GM19372 (cell line): Measurements from ENCODE around the gene CABYR.

ENCODE experiments used
- ATAC-seq: cut with Tn5 transposase; IDR thresholded peaks from one replicate; pipeline ENCODE4 v1.9.1; 2021; ENCODE audit warnings: mild to moderate bottlenecking, low read depth, moderate library complexity; ENCODE audit not compliant: unreplicated experiment

CABYR gene, protein sequence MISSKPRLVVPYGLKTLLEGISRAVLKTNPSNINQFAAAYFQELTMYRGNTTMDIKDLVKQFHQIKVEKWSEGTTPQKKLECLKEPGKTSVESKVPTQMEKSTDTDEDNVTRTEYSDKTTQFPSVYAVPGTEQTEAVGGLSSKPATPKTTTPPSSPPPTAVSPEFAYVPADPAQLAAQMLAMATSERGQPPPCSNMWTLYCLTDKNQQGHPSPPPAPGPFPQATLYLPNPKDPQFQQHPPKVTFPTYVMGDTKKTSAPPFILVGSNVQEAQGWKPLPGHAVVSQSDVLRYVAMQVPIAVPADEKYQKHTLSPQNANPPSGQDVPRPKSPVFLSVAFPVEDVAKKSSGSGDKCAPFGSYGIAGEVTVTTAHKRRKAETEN

DNA sequence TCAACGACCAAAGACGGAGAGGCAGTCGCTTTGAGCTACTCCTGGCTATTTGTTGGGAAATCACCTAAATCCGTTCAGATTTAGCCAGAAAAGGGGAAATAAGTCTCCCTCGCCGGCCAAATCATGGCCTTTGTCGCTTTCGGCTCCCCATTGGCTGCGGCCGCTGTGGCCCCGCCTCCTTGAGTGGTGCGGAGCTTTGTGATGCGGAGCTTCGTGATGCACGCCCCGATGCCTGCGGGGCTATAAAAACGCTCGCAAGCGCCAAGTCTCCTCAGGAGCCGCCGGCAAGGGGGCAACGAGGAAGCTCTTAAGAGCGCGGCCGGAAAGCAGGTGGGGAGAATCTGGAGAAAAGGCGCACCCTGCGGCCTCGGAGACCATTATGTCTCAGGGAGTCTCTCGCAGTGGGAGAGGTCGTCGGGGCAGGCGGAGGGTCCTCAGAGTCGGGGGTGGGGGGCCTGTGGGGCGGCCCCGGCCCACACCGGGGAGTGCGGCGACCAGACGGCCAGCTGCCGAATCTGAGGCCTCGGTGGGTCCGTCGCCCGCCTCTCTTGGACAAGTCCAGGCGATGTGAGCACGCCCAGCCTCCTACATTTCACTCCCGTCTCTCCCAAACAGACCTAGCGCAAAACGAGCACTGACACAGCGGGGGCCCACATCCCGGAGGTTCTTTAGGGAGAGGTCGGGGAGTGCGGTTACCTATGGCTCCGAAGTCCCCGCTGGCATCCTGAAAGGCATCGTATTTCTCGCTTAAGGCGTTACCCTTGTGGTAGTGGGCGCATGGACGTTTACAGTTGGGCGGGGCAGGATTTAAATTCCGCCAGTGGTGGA, at the start of gene CABYR:
CABYR (plus strand) TSS at position 274 of the 828 bp plus-strand sequence. CDS start 4,053 bp downstream, outside the sequence.
- ATAC-seq = peak; percentile 93

DNA sequence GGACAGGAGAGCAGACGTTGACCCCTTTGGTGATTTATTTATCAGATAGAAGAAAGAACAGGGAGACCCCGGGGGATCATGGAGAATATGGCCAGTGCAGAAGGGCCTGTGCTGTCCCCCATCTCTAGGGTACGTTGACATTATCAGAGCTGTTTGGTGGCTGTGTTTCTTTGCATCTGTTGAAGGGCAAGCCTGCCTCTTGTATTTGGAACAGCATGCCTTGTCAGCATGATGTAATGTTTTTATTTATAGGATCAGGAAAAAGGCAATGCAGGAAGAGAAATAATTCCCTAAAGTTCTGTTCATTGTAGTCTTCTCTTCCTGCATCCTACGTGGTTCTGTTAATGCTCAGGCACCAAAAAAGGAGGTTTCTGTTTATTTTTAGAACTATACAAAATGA, 49.8 kb upstream of the CABYR start:
- no peak for ATAC-seq

DNA sequence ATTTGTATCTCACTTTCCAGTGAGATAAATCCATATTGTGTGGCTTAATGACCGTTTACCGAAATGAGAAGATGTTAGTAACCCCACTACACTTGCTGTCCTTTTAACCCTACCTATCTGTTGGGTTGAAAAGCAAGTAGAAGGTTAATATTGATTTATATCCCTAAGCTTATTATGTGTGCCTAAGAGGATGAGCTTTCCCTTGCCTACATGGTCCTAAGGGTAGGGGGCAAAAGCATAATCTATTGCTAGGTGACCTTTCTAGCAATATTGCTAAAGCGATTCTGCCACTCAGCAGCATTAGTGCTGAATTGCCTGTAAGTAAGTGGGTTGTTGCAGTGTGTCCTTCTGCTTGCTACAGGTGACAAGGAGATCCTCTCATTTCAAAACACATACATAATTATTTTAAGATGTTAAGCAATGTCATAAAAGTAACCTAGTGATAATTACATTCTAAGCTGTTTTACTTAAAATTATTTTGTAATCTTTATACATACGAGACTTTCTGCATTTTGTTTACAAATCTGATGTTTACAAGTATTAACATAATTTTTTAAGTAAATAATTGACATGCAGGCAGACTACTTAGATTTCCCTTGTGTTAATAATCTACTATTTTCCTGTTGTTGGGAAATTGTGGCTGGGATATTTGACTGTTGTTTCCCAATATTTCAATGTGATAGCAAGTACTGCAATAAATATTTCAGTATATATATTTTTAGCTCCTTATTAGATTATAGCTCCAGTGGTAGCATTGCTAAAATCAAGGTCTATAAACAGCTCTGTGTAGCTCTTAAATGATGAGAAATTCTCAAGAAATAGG, 49.1 kb upstream of the CABYR start:
- ATAC-seq = no peak

DNA sequence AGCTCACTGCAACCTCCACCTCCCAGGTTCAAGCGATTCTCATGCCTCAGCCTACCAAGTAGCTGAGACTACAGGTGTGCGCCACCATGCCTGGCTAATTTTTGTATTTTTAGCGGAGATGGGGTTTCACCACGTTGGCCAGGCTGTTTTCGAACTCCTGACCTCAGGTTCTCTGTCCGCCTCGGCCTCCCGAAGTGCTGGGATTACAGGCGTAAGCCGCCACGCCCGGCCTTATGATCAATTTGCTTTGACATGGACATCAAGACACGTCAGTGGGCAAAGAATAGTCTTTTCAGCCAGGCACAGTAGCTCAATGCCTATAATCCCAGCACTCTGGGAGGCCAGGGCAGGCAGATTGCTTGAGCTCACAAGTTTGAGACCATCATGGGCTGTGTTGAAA, 48.0 kb upstream of the CABYR start:
- no peak for ATAC-seq

DNA sequence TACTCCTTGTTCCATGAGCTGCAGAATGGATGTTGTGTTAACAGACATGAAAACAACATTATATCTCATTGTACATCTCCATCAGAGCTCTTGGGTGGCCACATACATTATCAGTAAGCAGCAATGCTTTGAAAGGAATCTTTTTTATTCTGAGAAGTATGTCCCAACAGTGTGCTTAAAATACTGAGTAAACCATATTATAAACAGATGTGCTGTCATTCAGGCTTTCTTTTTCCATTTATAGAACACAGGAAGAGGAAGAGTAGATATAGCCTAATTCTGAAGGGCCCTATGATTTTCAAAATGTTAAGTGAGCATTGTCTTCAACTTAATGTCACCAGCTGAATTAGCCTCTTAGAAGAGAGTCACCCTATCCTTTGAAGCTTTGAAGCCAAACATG, 44.3 kb upstream of the CABYR start:
- no peak for ATAC-seq

DNA sequence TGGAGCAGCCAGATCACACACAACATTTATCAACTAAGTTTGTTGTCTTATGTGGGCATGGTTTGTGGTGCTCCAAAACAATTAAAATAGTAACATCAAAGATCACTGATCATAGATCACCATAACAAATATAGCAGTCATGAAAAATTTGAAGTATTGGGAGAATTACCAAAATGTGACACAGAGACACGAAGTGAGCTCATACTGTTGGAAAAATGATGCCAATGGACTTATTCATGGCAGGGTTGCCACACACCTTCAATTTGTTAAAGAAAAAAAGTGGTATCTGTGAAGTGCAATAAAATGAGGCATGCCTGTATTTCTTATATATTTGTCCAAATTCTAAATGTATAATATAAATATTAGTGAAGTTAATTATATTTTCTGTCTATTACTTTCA, 42.9 kb upstream of the CABYR start:
- no peak for ATAC-seq

DNA sequence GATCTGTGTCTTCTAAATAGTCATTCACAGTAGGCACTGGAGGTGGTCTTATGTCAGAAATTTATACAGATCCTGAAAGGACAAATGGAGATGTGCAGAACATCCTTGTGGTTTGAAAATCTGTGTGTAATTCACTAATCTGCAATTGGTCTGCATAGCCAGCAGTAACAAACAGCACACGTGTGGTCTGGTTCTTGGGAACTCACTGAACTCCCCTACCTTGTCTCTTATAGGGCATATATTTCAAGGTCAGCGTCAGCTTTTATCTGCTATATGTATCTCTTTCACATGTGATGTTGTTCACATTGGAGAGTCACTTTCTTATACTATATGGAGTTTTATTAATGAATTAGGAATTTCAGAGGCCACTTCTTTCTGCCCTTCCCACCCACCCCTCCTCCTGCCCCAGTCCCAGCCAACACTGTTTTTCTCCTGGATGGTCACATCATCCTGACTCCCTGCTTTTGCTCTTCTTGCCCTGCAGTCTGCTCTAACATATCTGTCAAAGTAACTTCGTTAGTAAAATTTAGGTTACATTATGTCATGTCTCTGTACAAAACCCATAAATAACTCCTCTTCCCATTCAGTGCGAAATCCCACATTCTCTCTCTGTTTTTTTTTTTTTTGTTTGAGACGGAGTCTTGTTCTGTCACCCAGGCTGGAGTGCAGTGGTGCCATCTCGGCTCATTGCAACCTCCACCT, 35.4 kb upstream of the CABYR start:
- no peak for ATAC-seq

DNA sequence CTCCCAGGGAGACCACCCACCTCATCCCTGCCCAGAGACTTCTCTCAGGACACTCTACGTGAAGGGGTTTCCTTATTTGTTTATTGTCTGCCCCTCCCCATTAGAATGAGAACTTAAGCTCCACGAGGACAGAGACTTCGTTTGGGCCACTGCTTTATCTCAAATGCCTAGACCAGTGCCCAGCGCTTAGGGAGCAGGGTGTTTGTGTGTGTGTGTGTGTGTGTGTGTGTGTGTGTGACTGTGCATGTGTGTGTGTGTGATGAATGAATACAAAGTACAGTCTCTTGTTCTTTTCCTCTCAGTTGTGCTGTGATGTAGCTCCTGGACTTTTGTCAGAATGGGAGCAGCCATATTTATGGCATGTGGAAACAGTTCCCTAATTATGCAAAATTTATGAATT, 34.4 kb upstream of the CABYR start:
- ATAC-seq = no peak

DNA sequence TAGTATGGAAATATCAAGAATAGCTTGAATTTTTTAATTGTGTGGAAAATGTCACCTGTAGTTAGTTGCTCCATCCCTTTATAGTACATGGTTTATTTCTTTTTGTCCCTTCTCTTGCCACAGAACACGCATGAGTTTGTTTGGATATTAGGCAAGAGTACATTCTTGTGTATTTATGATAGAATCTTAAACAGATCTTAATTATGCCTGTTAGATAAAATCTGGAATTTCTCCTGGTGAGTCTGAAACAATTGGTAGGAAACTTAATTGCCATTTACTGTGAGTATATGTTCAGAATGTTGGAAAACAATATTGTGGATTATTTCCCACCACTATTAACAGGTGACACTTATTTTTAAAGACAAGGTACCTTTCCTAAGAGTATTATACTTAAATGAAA, 30.2 kb upstream of the CABYR start:
- no peak for ATAC-seq

DNA sequence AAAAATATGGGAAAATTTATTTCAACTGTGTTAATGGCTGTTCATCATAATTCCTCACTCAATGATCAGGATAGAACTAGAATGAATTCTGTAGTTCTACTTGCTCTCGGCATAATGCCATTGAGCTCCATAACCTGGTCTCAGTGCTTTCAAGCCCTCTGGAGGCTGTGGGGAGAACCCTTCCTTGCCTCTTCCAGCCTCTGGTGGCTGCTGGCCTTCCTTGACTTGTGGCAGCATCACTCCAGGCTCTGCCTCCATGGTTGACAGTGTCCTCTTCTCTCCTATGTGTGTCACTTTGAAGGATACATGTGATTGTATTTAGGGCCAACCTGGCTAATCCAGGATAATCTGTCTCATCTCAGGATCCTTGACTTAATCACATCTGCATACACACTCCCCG, 26.9 kb upstream of the CABYR start:
- no peak for ATAC-seq

DNA sequence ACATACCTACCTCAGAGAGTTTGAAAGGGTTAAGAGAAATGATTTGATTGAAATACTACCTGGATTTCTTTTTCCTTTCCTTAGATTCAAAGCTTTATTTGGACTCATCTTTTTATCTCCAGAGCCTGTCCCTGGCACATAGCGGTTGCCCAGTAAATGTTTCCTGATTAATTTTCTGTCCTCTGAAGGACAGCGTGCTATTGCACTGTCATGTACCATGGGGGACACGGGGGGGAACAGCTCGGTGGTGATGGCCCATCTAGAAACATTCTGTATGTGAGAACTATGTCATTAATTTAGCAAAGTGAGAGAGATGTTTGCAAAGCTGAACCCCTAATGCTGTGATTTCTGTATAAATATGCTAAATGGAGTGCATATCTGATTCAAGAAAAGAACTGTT, 26.4 kb upstream of the CABYR start:
- ATAC-seq = no peak

DNA sequence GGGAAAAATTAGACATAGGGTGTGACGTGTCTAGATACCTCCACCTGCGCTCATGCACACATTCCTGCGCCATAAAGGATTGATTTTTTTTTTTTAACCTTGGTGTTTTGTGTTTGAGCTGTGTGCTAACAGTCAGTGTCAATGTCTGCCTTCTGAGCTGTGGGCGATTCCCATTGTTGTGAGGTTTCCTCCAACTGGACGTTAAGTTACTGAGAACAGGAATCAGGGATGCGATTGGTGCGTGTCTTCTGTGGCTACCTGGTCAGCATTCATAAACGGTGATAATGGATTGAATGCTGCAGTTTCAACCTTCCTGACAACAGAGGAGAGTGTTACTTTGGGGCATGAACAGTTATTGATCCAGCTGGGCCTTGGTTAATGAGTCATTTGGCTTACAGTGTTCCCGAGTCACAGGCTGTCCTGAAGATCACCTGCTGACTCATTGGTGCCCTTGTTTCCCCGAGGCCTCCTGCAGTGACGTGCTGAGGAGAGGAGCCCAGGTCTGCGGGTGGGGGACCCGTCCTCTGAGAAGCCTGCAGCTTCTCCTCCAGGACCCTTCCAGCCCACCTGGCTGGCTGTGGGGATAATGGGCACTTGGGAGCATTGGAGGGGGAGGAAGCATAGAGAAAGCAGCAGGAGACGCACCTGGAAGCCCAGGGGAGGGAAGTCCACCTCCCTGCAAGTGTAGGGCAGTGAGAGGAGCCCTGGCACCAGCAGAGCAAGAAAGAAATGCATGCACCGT, 25.8 kb upstream of the CABYR start:
- no peak for ATAC-seq

DNA sequence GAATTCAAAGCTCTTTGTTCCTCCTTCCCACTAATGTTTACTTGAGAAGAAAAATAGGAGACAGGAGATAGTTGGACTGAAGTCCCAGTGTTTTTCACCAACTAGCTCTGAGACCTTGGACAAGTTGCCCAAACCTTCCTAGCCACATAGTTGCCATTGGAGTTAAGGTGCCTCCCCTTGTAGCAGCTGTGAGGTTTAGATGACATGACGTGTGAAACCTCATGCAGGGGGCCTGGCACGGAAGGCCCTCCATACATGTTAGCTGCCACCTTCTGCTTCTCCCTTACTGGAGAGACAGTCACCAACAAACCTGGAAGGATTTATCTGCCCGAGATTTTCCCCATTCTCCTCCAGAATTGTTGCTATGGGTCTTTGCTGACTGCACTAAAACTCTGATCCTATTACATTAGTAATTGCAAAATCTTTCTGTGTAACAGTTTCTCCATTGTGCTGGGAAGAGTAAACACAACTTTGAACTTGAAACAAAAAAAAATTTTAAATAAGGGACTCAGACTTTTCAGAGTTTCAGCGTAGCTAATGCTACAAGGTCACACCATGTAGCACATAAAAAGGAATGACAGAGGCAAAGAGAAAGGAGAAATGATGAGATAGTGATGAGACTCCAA, 23.8 kb upstream of the CABYR start:
- ATAC-seq = no peak

DNA sequence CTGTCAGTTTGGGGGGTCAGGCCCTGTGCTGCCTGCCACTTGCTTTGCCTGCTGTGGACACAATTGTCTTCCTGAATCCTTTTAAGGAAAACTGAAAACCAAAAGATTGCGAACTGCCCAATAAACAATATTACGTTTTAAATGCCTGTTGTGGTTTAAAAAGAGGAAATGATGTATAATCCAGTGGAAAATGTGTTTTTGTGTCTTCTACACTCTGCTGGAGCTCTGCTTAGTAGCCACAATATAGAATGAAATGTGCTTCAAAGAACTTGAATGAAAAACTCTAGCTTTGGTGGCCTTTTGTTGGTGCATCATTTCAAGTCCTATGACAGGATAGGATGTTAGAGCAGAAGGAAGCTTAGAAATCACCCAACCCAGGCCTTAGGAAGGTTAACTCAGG, 23.2 kb upstream of the CABYR start:
- no peak for ATAC-seq

DNA sequence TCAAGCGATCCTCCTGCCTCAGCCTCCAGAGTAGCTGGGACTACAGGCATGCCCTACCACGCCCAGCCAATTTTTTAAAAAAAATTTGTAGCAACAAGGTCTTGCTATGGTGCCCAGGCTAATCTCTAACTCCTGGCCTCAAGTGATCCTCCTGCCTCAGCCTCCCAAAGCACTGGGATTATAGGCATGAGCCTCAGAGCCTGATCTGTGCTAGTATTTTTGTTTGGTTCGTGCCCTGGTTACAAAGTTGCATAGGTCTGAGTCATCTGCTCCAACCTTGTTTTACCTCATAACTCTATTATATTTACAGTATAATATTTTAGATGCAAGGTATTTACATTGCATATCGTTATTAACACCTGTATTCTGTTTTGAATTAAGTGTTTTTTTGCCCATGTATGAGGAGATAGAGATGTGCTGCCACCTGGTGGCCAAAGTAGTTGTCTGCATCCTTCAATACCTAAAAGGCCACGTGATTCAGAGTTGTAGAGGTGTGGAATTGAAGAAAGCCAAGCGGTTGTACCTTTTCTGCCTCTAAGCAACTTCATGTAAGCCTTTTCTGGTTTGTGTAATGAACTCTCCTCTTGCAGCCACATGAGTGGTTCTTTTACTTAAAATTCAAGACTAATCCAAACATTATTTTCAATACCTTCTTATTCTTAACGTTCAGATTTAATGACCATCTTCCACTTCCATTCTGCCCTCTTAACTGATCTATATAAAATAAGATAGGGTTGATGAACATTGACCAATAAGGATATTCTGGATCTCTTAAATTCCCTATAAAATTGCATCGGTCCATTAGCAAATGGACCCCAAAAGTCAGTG, 19.9 kb upstream of the CABYR start:
- ATAC-seq = peak; percentile 85

DNA sequence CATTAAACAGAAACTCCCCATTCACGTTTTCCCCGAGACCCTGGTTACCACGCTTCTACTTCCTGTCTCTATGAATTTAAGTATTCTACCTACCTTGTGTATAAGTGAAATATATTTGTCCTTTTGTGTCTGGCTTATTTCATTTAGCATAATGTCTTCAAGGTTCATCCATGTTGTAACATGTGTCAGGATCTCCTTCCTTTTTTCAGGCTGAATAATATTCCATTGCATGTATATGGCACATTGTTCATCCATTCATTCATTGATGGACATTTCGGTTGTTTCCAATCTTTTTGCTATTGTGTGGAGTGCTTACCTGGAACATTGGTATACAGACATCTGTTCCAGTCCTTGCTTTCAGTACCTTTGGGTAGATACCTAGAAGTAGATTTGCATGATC, 18.2 kb upstream of the CABYR start:
- ATAC-seq = no peak

DNA sequence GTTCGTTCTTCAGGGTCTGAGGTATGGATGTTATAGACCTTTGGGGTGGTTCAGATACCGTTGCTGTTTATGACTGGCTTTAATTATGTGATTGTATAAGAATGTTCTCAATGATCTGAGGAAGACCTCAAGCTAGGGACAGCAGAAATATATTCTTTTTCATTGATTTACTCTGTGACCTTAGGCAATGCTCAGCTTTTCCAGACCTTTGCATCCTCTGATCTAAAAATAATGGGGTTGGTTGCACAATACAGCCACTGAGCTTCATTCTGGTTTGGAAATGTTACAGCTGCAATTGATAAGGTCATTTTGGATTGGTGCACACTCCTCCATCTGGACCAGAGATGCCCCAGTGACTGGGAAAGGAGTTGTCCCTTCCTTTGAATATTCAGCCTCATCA, 17.2 kb upstream of the CABYR start:
- ATAC-seq = no peak

DNA sequence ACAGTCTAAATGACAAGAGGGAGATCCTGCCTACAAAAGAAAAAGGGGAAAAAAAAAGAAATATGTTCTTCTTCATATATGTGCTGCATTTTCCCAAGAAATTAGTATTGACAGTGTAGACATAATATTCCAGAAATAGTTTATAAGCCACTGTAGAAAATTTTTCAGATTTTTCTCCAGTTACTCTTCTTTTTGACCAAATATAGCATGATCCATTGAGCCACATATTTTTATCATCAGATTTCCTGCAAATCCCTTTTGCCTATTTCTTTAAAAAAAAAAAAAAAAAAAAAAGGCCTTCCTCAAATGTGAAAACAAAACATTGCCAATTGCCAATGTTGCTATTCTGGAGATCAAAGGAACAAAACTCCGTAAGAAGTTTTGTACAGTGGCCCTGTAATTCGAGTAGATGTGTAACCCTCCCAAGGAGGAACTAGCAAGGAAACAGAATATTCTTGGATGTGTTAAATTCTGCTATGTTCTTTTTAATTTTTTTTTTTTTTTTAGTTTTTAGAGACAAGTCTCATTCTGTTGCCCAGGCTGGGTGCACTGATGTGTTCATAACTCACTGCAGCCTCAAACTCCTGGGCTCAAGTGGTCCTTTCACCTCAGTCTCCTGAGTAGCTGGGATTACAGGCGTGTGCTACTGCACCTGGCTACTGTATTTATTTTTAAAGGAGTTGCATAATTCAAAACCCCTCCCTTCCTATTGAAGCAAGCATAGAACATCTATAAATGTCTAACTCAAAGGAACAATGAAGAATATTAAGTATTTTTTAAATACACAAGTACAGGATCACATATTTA, 12.5 kb upstream of the CABYR start:
- no peak for ATAC-seq
